SK-N-MC (cell line): Measurements from ENCODE around the gene CLDN4.

Source experiments
- DNase-seq: peaks from one replicate; pipeline ENCODE4 v3.0.0-alpha.2; 2011; ENCODE audit warnings: low read depth, low spot score
- H3K27ac ChIP-seq: fragments of 200-600 bp; sonication (generic); 2 replicates; pipeline ENCODE4 v1.5.1; 2016; ENCODE audit warnings: mixed run types
- H3K36me3 ChIP-seq: fragments of 200-600 bp; sonication (generic); 2 replicates; pipeline ENCODE4 v1.6.1; 2017; ENCODE audit warnings: antibody characterized with exemption, low read length, mixed read lengths; ENCODE audit not compliant: insufficient read depth
- H3K4me3 ChIP-seq: fragments of 200-600 bp; sonication (generic); 2 replicates; pipeline ENCODE4 v1.5.1; 2016
- H3K9ac ChIP-seq: fragments of 200-600 bp; sonication (generic); 2 replicates; pipeline ENCODE4 v1.8.0; 2017; ENCODE audit warnings: mixed run types, mixed read lengths; ENCODE audit not compliant: insufficient read length
- H3K9me3 ChIP-seq: fragments of 200-600 bp; sonication (generic); 2 replicates; pipeline ENCODE4 v1.6.1; 2017; ENCODE audit warnings: low read depth, mild to moderate bottlenecking, antibody characterized with exemption, low read length, moderate library complexity, mixed read lengths
- EZH2 ChIP-seq: fragments of 200-600 bp; sonication (generic); IDR thresholded peaks from one replicate; pipeline ENCODE4 v1.6.1; 2017; ENCODE audit warnings: antibody characterized with exemption
- FOXP2 ChIP-seq: optimal IDR thresholded peaks from 2 replicates; pipeline ENCODE3; 2011; ENCODE audit warnings: mild to moderate bottlenecking, moderate library complexity; ENCODE audit not compliant: insufficient read depth; ENCODE audit errors: extremely low read length, control extremely low read depth
- POLR2AphosphoS5 ChIP-seq: IDR thresholded peaks from 2 replicates; pipeline ENCODE4 v1.6.1; 2012; ENCODE audit warnings: mild to moderate bottlenecking, low read depth, low read length, borderline replicate concordance

The CLDN4 gene

GRCh38 chr7:73822319-73823173 is 8.2 kb upstream of the CLDN4 start:
- Histone ChIP-seq H3K9me3 (no peaks in the 10 kb centered on the region), H3K36me3 (no peaks in the 10 kb centered on the region), H3K4me3 (no peak overlapping the region), H3K9ac (no peak overlapping the region), H3K27ac (no peak overlapping the region)
- no peak for DNase-seq
- no peak for TF ChIP-seq POLR2AphosphoS5
- no peak for TF ChIP-seq FOXP2
- no peak for TF ChIP-seq EZH2

- H3K9me3 ChIP-seq: no peaks in the 10 kb centered on the region
- H3K4me3 ChIP-seq: no peak overlapping the region
- no peaks in the 10 kb centered on the region for H3K36me3 ChIP-seq
- TF ChIP-seq POLR2AphosphoS5 (no peak), FOXP2 (no peak), EZH2 (no peak)
- H3K9ac ChIP-seq: no peak overlapping the region
- no peak for DNase-seq
- H3K27ac ChIP-seq: no peak overlapping the region
These were observed 7.5 kb upstream of the CLDN4 start for GRCh38 chr7:73823257-73823656.

DNA sequence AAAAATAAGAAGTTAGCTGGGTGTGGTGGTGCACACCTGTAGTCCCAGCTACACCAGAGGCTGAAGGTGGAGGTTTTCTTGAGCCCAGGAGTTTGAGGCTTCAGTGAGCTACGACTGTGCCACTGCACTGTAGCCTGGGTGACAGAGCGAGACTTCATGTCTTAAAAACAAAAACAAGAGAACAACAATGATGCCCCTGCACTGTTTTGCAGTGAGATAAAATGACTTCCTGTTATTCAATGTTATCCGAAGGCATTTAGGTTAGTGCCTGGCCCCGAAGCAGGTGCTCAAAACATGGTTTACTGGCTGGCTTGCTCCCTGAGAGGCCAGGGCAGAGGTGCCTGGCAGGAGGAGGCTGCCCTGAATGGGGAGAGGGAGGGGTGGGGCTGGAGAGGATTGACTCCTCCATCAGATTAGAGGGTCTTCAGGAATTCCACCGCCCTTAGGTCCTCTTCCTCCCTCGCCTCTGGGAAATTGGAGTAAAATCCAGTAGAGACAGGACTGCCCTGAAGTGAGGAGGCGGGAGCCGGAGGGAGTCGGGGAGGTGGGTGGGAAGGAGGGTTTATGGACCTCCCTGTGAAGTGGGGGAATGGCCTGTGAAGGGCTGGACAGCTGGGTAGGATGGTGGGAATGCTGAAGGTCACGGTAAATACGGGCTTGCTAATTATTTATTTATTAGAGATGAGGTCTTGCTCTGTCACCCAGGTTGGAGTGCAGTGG is 6.8 kb upstream of the CLDN4 start:
- Histone ChIP-seq H3K9me3 (no peaks in the 10 kb centered on the region), H3K9ac (no peak overlapping the region), H3K36me3 (no peaks in the 10 kb centered on the region), H3K27ac (no peak overlapping the region), H3K4me3 (no peak overlapping the region)
- DNase-seq: no peak
- TF ChIP-seq EZH2: no peak
- TF ChIP-seq FOXP2: no peak
- no peak for TF ChIP-seq POLR2AphosphoS5

DNA sequence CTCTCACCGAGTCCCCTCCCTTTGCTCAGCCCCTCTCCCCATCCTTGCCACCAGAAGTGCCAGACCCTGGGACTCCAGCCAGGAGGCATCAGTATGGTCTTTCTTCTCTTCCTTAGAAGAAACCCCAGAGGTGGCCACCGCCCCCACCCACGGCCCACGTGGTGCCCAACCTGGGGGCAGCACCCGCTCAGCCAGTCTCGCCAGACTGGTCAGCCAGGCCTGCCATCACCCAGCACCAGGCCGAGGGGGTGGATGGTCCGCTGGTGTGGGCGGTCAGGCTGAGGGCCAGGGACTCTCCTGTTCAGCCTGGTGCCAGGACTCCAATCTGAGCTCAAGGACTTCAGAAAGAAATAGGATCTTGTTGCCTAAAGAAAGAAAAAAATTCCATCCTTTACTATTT is 5.8 kb upstream of the CLDN4 start:
- Histone ChIP-seq H3K9me3 (no peaks in the 10 kb centered on the region), H3K36me3 (no peaks in the 10 kb centered on the region), H3K27ac (no peak overlapping the region), H3K9ac (no peak overlapping the region), H3K4me3 (no peak overlapping the region)
- DNase-seq: no peak
- TF ChIP-seq FOXP2: no peak
- TF ChIP-seq EZH2: no peak
- no peak for TF ChIP-seq POLR2AphosphoS5

DNA sequence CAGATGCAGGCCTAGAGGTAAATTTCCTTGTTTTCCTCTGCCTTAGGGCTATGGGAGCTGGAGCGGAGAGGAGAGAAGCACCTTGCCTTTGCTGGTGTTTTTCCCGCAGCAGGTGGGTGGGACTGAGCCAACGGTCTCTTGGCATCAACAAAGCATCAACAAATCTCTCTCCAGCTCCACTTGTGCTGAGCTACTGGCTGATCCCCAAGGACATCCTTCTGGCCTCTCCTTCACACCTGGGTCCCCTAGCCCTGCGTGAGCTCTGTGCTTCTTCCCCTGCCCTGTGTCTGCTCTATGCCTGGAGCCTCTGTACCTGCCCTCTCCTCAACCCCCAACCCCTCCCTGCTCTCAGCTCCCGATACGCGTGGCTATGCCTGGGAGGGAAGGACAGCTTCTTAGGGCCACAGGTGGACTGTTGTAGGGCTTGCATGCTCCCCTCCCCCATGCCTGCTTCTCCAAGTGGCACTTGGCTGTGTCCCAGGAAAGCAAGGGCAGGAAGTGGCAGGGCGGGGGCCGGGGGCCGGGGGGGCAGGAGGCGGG is 3.2 kb upstream of the CLDN4 start:
- no peaks in the 10 kb centered on the region for H3K9me3 ChIP-seq
- H3K27ac ChIP-seq: no peak overlapping the region
- H3K9ac ChIP-seq: no peak overlapping the region
- TF ChIP-seq POLR2AphosphoS5 (no peak), FOXP2 (no peak), EZH2 (no peak)
- no peaks in the 10 kb centered on the region for H3K36me3 ChIP-seq
- no peak overlapping the region for H3K4me3 ChIP-seq
- DNase-seq: no peak

DNA sequence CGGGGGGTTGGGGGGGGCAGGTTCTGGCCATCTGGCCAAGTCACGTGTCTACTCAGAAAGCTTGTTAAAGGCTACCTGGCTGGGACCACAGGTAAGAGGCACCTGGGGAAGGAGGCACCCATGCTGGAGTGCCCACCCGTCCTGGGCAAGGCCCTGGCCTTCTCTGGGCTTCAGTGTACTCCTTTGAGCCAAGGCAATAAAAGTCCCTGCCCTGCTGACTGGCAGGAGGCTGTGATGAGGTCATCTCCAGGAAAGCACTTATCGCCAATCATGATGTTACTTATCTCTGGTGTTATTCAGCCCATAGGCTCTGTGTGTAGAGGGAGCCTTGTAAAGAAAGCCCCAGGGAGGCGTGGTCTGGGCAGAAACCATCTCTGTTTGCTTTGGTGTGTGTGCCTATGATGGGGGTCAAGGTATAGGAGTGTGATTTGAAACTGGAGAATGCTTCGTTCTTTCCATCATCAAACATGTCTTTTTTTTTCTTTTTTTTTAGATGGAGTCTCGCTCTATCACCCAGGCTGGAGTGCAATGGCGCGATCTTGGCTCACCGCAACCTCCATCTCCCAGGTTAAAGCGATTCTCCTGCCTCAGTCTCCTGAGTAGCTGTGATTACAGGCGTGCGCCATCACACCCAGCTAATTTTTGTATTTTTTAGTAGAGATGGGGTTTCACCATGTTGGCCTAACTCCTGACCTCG is 2.5 kb upstream of the CLDN4 start:
- no peak overlapping the region for H3K4me3 ChIP-seq
- H3K27ac ChIP-seq: no peak overlapping the region
- H3K36me3 ChIP-seq: no peaks in the 10 kb centered on the region
- H3K9me3 ChIP-seq: no peaks in the 10 kb centered on the region
- no peak for TF ChIP-seq EZH2
- no peak for TF ChIP-seq POLR2AphosphoS5
- no peak for TF ChIP-seq FOXP2
- no peak overlapping the region for H3K9ac ChIP-seq
- DNase-seq: no peak

GRCh38 chr7:73828972-73829371 is 1.8 kb upstream of the CLDN4 start:
- H3K9ac ChIP-seq: no peak overlapping the region
- DNase-seq: no peak
- H3K4me3 ChIP-seq: no peak overlapping the region
- no peaks in the 10 kb centered on the region for H3K36me3 ChIP-seq
- H3K27ac ChIP-seq: no peak overlapping the region
- H3K9me3 ChIP-seq: no peaks in the 10 kb centered on the region
- TF ChIP-seq FOXP2 (no peak), EZH2 (no peak), POLR2AphosphoS5 (no peak)

- H3K9me3 ChIP-seq: no peaks in the 10 kb centered on the region
- H3K9ac ChIP-seq: no peak overlapping the region
- no peak overlapping the region for H3K27ac ChIP-seq
- DNase-seq: no peak
- H3K36me3 ChIP-seq: no peaks in the 10 kb centered on the region
- TF ChIP-seq POLR2AphosphoS5 (no peak), FOXP2 (no peak), EZH2 (no peak)
- no peak overlapping the region for H3K4me3 ChIP-seq
These were observed 1.3 kb upstream of the CLDN4 start for GRCh38 chr7:73829505-73829904.
